HepG2 (cell line): ENCODE data around the gene IL18.

Experiments
- PHF8 ChIP-seq: sonication (generic); formaldehyde crosslinking; IDR thresholded peaks from 2 replicates; pipeline ENCODE4 v1.5.0; 2020; ENCODE audit warnings: missing genetic modification reagents
- ZNF557 ChIP-seq: sonication (generic); formaldehyde crosslinking; IDR thresholded peaks from 2 replicates; pipeline ENCODE4 v1.4.0; 2020; ENCODE audit warnings: missing genetic modification reagents

DNA sequence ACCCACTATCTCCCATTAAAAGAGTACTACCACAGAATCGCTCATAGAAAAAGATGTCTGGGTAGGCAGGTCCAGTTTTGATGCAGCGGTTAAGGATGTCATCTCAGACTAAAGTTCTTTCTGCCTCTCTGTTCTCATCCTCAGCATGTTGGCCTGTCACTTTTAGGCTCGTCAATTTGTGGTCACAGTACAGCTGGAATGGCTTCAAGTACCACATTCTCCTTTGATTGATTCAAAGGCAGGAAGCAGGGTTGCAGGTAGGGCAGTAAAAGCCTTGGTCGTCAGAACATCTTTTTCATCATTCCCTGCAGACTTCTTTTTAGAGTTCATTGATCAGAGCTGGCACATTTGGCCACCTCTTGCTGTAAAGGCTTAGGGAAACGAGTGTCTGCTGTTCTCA is 48.5 kb downstream of the IL18 start:
- TF ChIP-seq PHF8 (CRISPR knock-in tag), result no peak
- TF ChIP-seq ZNF557 (CRISPR knock-in tag), result no peak
